Brain microvascular endothelial cell (primary cell): ENCODE results near the gene PTPN12.

Experiments used
- DNase-seq: peaks from one replicate; pipeline ENCODE4 v3.0.0-alpha.2; 2020
- H3K27ac ChIP-seq: fragments of 250-450 bp; sonication (Bioruptor Pico); 2 replicates; pipeline ENCODE4 v1.5.1; 2020; ENCODE audit warnings: mild to moderate bottlenecking, moderate library complexity
- H3K27me3 ChIP-seq: fragments of 250-450 bp; sonication (Bioruptor Pico); replicated peaks from 2 replicates; pipeline ENCODE4 v1.5.1; 2020; ENCODE audit warnings: mild to moderate bottlenecking
- H3K36me3 ChIP-seq: fragments of 250-450 bp; sonication (Bioruptor Pico); replicated peaks from 2 replicates; pipeline ENCODE4 v1.5.1; 2020; ENCODE audit warnings: mild to moderate bottlenecking
- H3K4me3 ChIP-seq: 2 replicates; pipeline ENCODE4 v1.5.1; 2011; ENCODE audit warnings: low read depth, mild to moderate bottlenecking, control low read depth, low read length, moderate library complexity
- CTCF ChIP-seq: IDR thresholded peaks from 2 replicates; pipeline ENCODE4 v1.5.1; 2011; ENCODE audit warnings: low read depth, mild to moderate bottlenecking, moderate library complexity, low read length, control low read depth, inconsistent platforms; ENCODE audit errors: missing control alignments
- in situ Hi-C: cut with HindIII; loops from 2 replicates; pipeline ENCODE4 v1.10.0; 2017; ENCODE audit warnings: low sequenced_read_pairs, low pct_ligation_motif_present

PTPN12 gene

DNA sequence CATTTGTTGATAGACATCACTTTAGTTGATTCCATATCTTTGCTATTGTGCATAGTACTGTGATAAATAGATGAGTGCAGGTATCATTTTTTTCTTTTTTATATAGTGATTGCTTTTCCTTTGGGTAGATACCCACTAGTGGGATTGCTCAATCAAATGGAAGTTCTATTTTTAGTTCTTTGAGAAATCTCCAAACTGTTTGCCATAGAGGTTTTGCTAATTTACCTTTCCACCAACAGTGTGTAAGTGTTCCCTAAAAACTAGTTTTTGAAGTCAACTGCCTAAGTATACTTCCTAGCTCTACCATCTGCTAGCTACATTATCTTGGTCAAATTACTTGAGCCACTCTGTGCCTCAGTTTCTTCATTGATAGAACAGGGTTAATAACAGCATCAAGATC lies 127.6 kb downstream of the PTPN12 start:
- no peaks in the 10 kb centered on the region for H3K27me3 ChIP-seq
- in situ Hi-C loops, result loop anchor here (25.0 kb wide), 1 partner anchor 98 kb away; no protein-coding TSS in a partner anchor
- DNase-seq, result no peak
- H3K4me3 ChIP-seq, result no peak overlapping the region
- no peak overlapping the region for H3K27ac ChIP-seq
- no peak for TF ChIP-seq CTCF
- peaks cover 22% of the 10 kb centered on the region for H3K36me3 ChIP-seq

DNA sequence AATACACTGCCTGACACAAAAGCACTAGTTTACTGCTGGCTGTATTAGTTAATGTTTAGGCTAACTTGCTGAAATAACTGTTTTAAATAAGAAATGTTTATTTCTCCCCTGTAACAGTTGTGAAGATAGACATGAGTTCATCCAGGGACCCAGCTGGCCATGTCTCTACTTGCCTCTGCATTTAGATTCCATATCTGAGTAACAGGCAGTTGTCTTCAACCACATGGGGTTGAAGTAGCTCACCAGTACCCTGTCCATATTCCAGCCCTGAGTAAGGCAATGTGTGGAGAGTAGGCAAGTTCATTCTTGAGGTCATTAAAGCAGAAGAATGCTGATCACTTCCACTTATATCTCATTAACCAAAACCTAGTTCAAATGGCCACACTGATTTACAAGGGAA lies 128.1 kb downstream of the PTPN12 start:
- in situ Hi-C loops, result loop anchor here (25.0 kb wide), 1 partner anchor 97 kb away; no protein-coding TSS in a partner anchor
- TF ChIP-seq CTCF, result no peak

GRCh38 chr7:77667459-77668086 lies 130.5 kb downstream of the PTPN12 start:
- in situ Hi-C loops, result loop anchor here (25.0 kb wide), 1 partner anchor 95 kb away; no protein-coding TSS in a partner anchor

More for the DNA sequence above, 128.1 kb downstream of the PTPN12 start:
- no peak for DNase-seq
- Histone ChIP-seq H3K27me3 (no peaks in the 10 kb centered on the region), H3K27ac (no peak overlapping the region), H3K4me3 (no peak overlapping the region), H3K36me3 (peaks cover 20% of the 10 kb centered on the region)

GRCh38 chr7:77674878-77675277 lies 137.8 kb downstream of the PTPN12 start:
- in situ Hi-C loops, result loop anchor here (25.0 kb wide), 1 partner anchor 87 kb away; no protein-coding TSS in a partner anchor
- no peak for TF ChIP-seq CTCF
- peak; percentile 20 for DNase-seq
- no peak overlapping the region for H3K27ac ChIP-seq
- no peaks in the 10 kb centered on the region for H3K27me3 ChIP-seq
- H3K36me3 ChIP-seq, result no peaks in the 10 kb centered on the region
- H3K4me3 ChIP-seq, result no peak overlapping the region

More at GRCh38 chr7:77667459-77668086, 130.5 kb downstream of the PTPN12 start:
- Histone ChIP-seq H3K27ac (no peak overlapping the region), H3K4me3 (no peak overlapping the region), H3K36me3 (peaks cover 14% of the 10 kb centered on the region), H3K27me3 (no peaks in the 10 kb centered on the region)
- no peak for TF ChIP-seq CTCF
- no peak for DNase-seq

- Histone ChIP-seq H3K4me3 (no peak overlapping the region), H3K27me3 (no peaks in the 10 kb centered on the region), H3K27ac (no peak overlapping the region), H3K36me3 (no peaks in the 10 kb centered on the region)
- no peak for DNase-seq
- in situ Hi-C loops, result no loop called here
- TF ChIP-seq CTCF, result no peak
These were observed 142.5 kb downstream of the PTPN12 start for GRCh38 chr7:77679608-77680007.

- TF ChIP-seq CTCF, result no peak
- H3K27ac ChIP-seq, result no peak overlapping the region
- H3K4me3 ChIP-seq, result no peak overlapping the region
- in situ Hi-C loops, result no loop called here
- no peaks in the 10 kb centered on the region for H3K27me3 ChIP-seq
- DNase-seq, result no peak
- H3K36me3 ChIP-seq, result no peaks in the 10 kb centered on the region
These were observed 143.2 kb downstream of the PTPN12 start for GRCh38 chr7:77680266-77680665.
